ENCODE data around the gene ELP4.

ELP4 gene

DNA sequence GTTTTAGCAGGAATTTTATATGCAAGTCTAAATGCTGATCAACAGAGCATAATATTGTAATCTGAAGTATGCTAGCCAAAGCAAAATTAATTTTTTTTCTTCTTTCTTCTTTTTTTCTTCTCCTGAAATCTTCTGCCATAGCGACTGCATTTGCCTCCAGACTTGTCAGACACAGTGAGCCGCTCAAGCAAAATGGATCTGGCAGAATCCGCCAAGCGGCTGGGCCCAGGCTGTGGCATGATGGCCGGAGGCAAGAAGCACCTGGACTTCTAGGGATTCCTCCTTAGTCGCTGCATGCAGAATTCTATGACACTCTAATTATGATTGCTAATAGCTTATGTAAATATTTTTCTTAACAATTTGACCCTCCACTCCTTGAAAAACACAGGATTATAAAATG, 273.7 kb downstream of the ELP4 start:
- DNase-seq: no peak

DNA sequence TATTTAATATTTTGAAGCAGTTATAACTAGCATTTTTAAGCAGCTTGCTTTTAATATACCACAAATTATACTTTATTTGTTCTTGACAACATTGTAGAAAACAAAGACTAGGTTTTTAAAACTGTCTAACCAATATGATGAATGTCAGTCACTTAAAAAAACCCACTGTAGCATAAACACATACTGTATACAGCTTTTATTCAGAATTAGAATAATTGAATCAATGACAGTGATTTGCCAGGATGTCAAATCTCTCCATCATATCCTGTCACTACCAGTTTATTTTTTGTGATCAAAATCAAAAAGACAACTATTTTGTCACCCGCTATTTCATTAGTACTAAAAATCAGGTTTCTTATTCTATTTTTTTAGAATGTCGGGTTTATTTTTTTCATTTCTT, 275.0 kb downstream of the ELP4 start:
- DNase-seq: no peak

DNA sequence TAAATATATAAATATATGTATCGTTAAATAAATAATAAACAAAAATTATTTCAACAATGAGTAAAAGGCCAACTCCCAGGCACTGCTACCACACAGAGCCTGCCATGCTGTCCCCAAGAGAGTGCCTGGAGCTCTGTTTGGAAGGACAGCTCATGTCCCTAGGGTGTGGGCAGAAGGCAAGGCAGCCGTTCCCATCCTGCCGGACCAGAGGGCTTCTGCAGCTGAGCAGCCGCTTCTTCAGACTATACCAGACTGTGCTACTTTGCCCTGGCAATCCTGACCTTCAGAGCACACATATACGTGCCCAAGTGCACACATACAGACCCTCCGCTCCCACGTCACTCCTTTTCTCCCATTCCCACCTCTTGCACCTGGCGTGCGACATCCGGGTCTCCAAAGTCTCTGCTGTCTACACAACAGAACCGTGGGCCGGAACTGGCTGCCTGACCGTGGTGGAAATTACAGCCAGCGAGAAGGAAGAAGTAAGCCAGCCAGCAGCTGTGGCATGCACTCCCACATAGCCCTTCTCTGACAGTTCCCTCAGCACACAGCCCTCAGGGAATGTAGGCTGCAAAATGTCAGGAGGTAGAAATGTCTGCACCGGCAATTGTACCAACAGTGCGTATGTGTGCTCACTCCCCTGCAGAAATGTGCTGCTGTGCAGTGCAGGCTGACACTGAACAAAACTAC, 277.6 kb downstream of the ELP4 start:
- DNase-seq: no peak

DNA sequence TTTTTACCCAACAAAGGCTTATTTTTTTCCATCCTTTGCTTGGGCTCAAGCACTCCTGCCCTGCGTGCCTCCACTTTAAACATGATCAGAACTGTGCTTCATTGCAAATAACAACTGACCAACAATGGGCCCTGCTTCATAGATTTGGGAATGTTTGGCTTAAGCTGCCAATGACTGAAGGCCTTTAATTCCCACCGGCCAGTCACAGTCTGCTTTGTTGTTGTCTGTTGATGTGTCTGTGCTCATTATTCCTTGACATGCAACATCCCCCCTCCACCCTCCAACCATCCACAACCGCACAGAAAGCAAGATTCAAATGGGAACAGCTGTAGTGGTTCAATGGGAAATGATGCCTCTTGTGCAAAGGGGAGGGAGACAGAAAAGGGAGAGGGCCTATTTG, 278.5 kb downstream of the ELP4 start:
- no peak for DNase-seq

DNA sequence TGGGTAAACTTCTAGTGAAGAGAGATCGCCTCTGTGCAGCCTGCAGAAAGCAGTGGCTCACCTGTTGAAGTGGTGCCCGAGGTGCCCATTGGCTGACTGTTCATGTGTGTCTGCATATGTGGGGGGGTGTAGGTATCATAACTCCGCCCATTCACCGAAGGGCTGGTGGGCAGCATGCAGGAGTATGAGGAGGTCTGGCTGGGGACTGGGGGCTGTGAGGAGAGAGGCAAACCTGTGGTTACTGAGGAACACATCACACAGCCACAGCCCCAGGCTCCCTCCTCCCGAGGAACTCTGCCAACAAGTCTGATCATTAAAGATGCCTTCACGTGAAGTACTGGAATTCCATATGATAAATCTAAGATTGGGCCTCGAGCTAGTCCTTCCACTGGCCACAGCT, 281.1 kb downstream of the ELP4 start:
- no peak for DNase-seq

DNA sequence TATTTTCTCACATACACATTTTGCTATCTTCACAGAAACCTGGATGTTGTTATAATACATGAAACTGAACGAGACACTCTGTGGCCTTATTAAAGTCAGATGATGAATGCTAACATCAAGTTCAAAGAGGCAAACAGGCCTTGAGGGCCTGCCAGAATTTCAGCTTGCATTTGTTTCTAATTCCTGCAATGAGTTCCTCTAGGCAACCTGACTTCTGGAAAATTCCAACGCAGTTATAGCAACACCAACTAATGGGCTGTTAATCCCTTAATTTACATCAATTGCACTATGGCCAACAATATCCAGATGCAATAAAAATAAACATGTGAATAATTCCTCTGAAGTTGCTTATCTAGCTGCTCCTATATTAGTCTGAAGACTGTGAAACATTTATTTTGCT, 282.5 kb downstream of the ELP4 start:
- DNase-seq: no peak

DNA sequence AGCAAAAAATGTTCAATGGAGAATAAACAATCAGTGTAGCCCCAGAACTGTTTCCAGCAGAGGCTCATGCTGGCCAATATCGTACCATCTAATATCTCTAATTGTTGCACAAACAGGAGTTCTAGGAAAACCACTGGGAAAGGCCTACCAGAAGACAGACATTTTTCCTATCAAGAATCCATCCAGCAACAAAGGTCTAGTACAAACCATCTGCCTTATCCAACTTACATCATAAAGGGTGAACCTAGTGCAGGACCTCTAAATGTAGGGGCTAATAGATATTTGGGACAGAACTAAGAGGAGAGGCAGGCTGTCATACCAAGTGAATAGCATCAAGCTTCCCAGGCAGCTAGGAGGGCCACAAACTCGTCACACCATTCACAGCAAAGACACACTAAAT, 282.9 kb downstream of the ELP4 start:
- DNase-seq: no peak

DNA sequence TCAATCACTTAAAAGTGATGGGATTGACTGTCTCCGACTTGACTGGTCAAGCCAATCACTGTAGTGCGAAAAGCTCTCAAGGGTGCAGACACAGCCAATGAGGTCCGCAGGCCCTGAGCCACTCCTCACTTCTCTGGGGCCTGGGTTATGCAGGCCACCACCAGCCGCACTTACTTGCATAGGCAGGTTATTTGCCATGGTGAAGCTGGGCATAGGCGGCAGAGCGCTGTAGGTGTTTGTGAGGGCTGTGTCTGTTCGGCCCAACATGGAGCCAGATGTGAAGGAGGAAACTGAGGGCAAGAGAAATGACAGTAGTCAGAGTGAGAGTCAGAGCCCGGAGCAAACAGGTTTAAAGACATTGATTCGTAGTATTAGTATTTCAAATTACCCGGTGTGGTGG, 283.7 kb downstream of the ELP4 start:
- DNase-seq: no peak

DNA sequence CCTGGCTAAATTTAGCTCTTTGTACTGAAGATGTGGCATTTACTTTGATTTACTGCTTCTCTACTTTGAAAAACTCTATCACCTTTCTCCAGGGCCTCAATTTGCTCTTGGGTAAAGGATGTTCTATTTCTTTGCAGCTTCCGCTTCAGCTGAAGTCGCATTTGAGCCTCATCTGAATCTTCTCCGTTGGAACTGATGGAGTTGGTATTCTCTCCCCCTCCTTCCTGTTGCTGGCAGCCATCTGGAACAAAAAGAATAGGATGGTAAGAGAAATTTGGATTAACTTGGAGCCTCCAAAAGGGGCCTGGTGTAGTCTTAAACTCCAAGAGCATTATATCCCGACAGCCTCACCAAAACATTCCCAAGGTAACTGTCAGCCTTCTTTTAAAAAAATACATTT, 285.0 kb downstream of the ELP4 start:
- no peak for DNase-seq

DNA sequence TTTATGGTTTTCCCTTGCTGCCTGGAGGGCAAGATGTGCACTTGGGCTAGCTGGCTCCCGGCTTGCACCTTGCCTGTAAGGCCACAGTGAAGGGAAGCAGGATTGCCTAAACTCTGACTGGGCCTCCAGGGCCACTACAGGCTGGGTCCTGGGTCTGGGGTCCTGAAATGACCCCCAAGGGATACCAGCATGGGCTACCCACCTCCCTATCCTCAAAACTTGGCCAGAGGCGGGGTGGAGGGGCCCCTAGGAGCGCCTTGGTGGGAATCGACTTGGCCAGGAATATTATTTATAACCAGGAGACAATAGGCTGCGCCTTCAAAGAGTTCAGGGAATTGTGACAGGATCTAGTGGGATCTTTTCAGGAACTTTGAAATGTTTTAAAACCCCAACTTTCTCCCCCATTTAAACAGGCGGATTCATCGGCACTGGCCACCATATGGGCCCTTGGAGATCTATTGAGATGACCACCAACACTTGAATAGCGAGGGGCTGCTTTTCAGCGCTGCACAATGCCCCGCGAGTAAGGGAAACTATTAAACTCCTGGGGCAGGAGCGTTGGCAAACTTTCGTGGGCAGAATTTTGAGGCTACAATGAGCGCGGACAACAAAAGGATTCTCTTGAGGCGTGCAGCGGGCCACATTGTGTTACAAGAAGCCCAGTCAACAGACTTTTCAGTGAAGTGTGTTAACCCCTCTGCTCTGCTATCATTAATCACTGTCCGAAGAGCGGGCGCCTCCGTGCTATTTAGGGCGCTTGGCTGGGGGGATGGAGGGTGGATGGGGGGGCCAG, 286.3 kb downstream of the ELP4 start:
- no peak for DNase-seq

DNA sequence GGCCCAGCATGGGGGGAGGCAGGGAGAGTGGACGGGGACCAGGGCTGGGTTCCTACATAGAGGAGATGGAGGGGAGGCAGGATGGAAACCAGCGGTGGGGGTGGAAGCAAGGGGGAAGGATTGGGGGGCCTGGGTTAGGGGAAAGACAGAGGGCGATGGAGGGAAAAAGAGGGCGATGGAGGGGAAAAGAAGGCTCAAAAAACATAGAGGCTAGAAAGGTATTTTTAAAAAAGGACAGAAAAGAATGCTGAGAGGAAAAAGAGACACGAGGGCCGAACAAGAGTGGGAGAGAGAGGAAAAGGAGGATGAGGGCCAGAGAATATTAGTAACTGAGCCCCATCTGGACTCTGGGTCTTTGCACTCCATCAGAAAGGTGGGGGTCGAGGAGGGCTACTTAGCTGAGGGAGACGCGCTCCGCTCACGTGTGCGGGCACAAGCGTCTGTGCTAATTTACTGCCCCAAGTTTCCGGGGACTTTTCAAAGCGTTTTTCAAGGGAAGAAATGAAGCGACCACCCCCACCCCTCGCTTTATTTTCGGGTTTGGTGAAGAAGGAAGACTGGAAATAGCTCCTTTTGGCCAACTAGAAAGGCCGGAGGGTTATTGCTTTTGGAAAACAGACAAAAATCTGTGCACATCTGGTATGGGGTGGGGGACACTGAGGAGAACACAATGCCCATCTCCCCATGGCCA, 287.1 kb downstream of the ELP4 start:
- no peak for DNase-seq

DNA sequence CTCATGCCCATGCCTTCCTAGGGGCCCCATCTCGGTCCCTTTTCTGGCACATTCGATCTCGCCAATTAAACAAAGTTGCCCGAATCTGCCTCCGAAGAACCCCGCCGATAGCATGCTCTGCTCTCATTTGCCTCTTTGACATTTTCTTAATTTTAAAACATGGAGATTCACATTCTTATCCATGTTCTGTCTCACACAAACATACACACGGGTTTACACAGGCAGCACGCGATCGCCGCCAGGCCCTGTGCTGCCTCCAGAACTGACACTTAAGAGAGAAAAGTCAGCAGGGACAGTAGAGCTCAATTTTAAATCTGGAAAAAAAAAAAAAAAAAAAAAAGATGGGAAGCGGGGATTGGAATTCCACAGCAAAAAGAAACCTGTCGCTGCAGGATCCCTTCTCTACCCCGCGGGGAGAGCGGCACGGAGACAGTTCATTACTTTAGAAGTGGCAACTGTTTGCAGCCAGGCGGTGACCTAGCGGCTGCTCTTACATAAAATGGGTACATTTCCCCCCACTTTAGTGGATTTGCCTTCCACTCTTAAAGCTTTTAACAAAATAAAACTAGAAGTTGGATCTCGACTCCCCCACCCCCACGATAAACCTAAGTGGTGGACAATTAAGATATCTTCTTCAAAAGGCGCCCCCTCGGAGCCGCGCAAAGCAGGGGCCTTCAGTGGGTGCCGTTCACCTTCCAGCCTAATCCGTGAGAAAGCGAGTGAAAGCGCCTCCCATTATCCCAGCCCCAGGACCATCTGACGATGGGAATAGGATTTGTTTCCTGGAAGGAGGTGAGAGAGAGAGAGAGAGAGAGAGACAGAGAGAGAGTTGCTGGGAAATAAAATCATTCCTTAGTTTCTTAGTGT, 287.9 kb downstream of the ELP4 start:
- no peak for DNase-seq

DNA sequence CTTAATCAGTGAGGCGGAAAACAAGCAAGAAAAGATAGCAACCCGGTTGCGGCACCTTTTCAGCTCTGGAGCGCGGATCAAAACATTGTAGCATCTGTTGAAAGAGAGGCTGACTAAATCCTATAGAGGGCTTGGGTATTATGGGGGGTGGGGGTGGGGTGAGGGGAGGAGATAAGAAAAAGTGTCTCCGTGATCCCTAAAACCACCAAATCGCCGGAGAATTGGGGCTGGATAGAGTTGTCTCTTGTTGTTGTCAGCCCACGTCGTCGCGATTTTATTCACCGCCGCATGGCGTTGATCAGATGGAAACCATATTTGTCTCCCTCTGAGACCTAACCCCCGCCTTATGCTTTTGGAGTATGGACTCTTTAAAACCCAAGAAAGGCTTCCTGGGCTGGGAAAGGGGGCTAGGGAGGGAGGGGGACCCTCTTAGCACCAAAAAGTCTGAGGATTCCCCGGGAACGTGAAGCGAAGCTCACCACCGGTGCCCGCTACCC, 288.5 kb downstream of the ELP4 start:
- DNase-seq: no peak

DNA sequence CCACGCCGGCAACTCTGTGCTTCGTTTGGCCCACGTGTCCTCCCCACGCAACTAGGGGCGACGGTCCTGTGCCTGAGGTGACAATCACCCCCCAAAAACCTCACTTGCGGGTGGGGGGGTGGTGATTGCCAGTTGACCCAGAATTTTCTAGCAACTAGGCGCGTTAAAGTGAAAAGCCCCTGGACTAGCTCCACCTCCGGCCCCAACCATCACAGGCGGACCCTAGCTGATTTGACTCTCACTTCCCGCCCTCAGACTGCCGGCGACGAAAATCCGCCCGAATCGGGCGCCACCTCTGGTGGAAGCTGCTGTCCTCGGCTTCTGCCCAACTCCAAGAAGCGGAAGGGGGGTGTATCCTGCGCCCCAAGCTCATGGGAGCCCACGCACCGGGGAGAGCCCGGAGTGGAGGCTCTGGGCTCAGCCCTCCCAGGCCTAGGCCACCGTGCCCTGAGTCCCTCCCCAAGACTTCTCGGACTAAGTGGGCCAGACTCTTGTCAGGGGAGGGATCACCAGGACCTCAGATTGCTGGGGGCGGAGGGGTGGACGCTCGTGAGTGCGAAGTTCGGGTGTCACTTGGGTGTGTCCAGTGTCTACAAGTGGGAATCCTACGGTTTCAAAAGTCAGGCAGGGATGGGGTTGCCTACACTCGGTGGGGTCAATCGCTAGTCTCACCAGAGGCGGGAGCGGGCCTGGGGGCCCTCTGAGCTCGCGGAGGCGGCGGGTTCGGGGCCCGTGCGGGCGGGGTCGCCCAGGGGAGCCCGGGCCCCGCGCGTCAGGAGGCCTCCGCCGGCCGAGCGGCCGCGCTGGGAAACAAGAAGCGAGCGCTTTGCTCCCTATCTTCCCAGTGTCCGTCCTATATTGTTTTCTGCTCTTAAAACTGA, 289.2 kb downstream of the ELP4 start:
- no peak for DNase-seq

DNA sequence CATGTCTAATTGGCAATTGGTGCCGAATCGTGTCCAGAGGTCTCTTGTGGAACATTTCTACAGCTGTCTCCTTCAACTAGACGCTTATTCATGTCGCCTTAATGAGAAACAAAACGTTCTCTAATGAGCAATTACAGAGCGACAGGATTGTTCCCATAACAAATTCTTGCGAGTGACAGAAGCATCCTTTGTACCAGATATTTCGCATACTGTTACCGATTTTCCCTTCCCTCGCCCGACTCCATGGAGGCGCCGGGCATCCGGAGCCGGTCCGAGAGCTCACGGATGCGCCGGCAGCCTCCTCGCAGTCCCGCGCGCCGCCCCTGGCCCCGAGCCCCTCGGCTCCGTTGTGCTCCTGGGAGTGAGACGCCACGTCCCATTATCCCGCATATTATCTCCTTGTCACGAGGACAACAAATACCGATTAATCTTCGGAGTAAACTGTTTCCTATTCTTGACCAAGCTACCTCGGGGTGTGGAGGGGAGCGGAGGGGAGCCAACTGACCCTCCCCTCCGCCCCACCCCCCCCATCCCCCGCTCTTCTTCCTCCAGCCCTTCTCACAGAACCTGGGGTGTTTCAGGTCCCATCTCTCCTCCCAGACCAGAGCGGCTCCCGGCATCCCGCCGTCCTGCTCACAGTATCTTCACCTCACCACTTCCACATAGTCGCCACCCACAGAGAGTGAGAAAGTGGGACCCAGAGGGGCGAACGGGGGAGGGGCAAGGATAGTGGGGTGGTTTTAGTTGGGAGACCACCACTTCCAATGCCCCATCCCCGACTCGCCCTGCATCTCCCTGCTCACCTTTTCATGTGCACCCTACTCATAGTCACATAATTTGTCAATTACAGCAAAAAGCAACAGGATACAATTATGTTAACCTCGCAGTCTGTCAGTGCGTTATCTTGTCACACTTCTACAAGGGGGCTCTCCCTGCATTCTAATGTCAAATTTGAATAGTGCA, 290.1 kb downstream of the ELP4 start:
- DNase-seq: no peak

DNA sequence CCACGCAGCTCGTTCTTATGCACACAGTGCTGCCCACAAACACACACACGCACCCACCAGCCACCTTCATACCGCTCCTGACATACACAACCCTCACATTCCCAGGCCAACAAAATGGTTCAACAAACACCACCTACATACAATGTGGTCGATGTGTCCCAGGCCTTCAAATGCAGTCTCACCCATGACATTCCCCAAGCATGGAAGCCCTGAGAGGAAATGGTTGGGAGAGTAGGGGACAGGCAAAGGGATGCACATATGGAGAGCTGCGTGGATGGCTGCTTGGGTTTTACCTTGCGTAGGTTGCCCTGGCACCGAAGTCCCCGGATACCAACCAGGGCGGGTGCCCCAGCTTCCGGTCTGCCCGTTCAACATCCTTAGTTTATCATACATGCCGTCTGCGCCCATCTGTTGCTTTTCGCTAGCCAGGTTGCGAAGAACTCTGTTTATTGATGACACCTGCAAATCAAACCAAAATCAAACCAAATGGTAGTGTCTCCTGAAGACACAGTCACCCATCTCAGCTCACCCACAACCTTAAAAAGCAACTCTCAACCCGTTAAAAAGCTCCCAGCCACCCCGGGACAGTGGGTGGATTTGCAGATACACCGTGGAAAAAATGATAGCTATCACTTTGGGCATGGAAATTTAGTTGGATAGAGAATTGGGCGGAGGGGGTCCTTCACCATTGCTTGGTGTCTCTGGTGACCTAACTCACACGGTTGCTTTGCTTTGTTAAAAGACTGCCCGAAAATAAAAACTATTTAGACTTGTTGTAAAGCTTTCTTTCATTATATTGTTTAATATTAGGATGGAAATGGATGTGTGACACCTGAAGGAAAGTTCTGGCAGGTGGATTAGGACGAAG, 291.1 kb downstream of the ELP4 start:
- DNase-seq: no peak

DNA sequence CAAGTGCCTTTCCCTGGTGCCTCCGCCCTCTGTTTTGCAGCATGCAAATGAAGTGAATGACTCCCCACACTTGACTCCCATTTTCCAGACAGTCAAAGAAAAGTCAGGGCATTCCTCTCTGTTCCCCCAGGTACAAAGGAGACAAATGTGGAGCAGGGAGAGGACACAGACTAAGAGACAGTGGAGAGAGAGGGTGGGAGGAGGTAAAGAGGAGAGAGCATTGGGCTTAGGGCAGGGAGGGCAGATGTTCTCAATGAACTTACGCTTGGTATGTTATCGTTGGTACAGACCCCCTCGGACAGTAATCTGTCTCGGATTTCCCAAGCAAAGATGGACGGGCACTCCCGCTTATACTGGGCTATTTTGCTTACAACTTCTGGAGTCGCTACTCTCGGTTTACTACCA, 291.7 kb downstream of the ELP4 start:
- no peak for DNase-seq

DNA sequence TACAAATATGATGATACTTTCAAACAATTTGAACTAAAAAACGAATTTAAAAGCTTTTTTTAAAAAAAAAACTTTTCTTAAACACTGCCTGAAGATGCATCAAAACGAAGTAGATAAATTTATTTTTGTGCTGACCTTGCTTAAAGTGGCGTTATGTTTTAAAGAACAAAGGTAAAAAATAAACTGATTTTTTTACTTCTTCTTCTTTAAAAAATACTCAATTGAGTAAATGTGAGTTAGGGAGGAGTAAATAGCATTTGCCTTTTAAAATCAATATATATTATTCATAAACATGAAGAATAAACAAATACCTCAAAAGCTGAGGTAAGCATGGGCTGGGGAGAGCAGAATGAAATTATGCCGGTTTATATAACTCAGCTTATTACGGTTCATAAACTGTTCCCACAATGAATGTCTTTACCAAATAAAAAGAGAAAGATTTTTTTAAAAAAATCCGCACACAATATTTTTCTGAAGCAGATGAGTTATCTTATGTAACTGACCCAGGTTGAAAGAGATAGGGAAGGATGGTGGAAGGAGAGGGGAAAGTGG, 292.5 kb downstream of the ELP4 start:
- no peak for DNase-seq

DNA sequence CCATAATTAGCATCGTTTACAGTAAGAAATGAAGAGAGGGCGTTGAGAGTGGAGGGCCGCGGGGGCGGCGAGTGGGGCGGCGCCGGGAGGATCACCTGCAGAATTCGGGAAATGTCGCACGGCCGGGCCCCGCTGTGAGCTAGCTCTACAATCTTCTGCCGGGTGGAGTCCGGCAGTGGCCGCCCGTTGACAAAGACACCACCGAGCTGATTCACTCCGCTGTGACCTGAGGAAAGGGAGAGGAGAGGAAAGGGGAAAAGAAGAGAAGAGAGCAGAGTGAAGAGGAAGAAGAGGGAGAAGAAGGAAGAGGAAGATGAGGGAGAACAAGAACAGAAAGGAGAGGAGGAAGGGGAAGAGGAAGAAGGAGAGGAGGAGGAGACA, 293.0 kb downstream of the ELP4 start:
- no peak for DNase-seq

Measured in CD4-positive, alpha-beta T cell treated with Interleukin-21 for 1 hour (primary cell).